T-helper 1 cell (primary cell): ENCODE measurements around the gene MARCKS.

ENCODE experiments used
- DNase-seq, 5 donors: peaks; one replicate each; pipeline ENCODE4 v3.0.0-alpha.2; 2012 to 2020

The MARCKS gene

GRCh38 chr6:113854531-113855499 lies 2.3 kb upstream of the MARCKS start:
- DNase-seq: no peak

- DNase-seq: peak in 1 of 5 donors; percentile 5
Observed at GRCh38 chr6:113855500-113856374, 1.4 kb upstream of the MARCKS start.

- no peak for DNase-seq
Observed at GRCh38 chr6:113856375-113856624, 845 bp upstream of the MARCKS start.

- no peak for DNase-seq
Observed at GRCh38 chr6:113857556-113858479, 673 bp downstream of the MARCKS start.

- DNase-seq: peak; percentile 25 to 70 (median 42)
Observed at GRCh38 chr6:113858480-113859348, 1.6 kb downstream of the MARCKS start.

- no peak for DNase-seq
Observed at GRCh38 chr6:113859349-113860180, 2.4 kb downstream of the MARCKS start.

- DNase-seq: no peak
Observed at GRCh38 chr6:113860181-113860955, 3.2 kb downstream of the MARCKS start.

- no peak for DNase-seq
Observed at GRCh38 chr6:113862112-113862511, 5.0 kb downstream of the MARCKS start.

GRCh38 chr6:113870917-113871316 lies 13.8 kb downstream of the MARCKS start:
- no peak for DNase-seq

- DNase-seq: no peak
Observed at GRCh38 chr6:113871975-113872374, 14.8 kb downstream of the MARCKS start.

GRCh38 chr6:113873043-113873667 lies 16.0 kb downstream of the MARCKS start:
- DNase-seq: no peak

GRCh38 chr6:113875470-113875869 lies 18.3 kb downstream of the MARCKS start:
- no peak for DNase-seq

- no peak for DNase-seq
Observed at GRCh38 chr6:113876695-113877094, 19.6 kb downstream of the MARCKS start.

- peak in 1 of 5 donors; percentile 11 for DNase-seq
Observed at GRCh38 chr6:113879186-113880096, 22.3 kb downstream of the MARCKS start.

GRCh38 chr6:113881478-113881980 lies 24.4 kb downstream of the MARCKS start:
- DNase-seq: no peak

GRCh38 chr6:113882336-113883022 lies 25.3 kb downstream of the MARCKS start:
- no peak for DNase-seq

GRCh38 chr6:113884011-113884410 lies 26.9 kb downstream of the MARCKS start:
- DNase-seq: no peak
